H1 (cell line): ENCODE data around the gene MAIP1. TPM values are rescaled to one million over a fixed set of nuclear protein-coding genes. Genes with fewer than 3 reads are reported as not detected.

Experiments
- CTCF ChIA-PET: fragments of 300-600 bp; sonication (Branson Sonifier 250); formaldehyde crosslinking; loops from one replicate; lab custom pipeline; 2021; ENCODE audit not compliant: partially characterized antibody; lab: Charles Lee
- POLR2A ChIA-PET: fragments of 300-600 bp; sonication (Branson Sonifier 250); formaldehyde crosslinking; loops from one replicate; lab custom pipeline; 2021; ENCODE audit warnings: inconsistent platforms; ENCODE audit not compliant: partially characterized antibody; lab: Charles Lee
- DNase-seq, 2 experiments: peaks; one replicate each; pipeline versions ENCODE4 v3.0.0 to v3.0.0-alpha.2; 2010 to 2022; ENCODE audit warnings: low spot score in 2 of 2, low read depth in 1 of 2, mixed read lengths in 1 of 2
- FAIRE-seq: peaks from 2 replicates; lab custom pipeline; 2011; peaks lifted over from hg19 to GRCh38; lab: Jason Lieb, UNC
- H2AFZ ChIP-seq: 2 replicates; pipeline ENCODE4 v1.8.1; 2012; ENCODE audit warnings: low read length, inconsistent platforms
- H2AK5ac ChIP-seq: 2 replicates; pipeline ENCODE4 v1.6.1; 2013; ENCODE audit warnings: low read depth, low read length
- H2BK120ac ChIP-seq: replicated peaks from 2 replicates; pipeline ENCODE3; 2013; ENCODE audit warnings: low read depth, low read length, inconsistent platforms
- H2BK12ac ChIP-seq: 2 replicates; pipeline ENCODE4 v1.6.1; 2013; ENCODE audit warnings: low read depth, low read length
- H2BK15ac ChIP-seq: 2 replicates; pipeline ENCODE4 v1.6.1; 2013; ENCODE audit warnings: low read length
- H2BK20ac ChIP-seq: 2 replicates; pipeline ENCODE4 v1.6.1; 2013; ENCODE audit warnings: low read length
- H2BK5ac ChIP-seq: 2 replicates; pipeline ENCODE4 v1.6.1; 2013; ENCODE audit warnings: low read depth, low read length
- H3K14ac ChIP-seq: 2 replicates; pipeline ENCODE4 v1.6.1; 2013; ENCODE audit warnings: inconsistent platforms; ENCODE audit not compliant: insufficient read length
- H3K18ac ChIP-seq: 2 replicates; pipeline ENCODE4 v1.6.1; 2013; ENCODE audit warnings: low read length; ENCODE audit errors: extremely low read depth
- H3K23ac ChIP-seq: 2 replicates; pipeline ENCODE4 v1.6.1; 2013; ENCODE audit warnings: inconsistent platforms; ENCODE audit not compliant: insufficient read length
- H3K23me2 ChIP-seq: 2 replicates; pipeline ENCODE4 v1.6.1; 2013; ENCODE audit warnings: low read depth, low read length
- H3K27ac ChIP-seq: 2 replicates; pipeline ENCODE4 v1.6.1; 2011; ENCODE audit warnings: low read depth, low read length, inconsistent platforms
- H3K27me3 ChIP-seq, 4 experiments: replicated peaks in 1 of 4; 1 replicate in 1 of 4; 2 replicates in 3 of 4; pipeline versions ENCODE4 v1.6.1 to v1.8.1; 2011 to 2013; ENCODE audit warnings: low read length in 3 of 4, mild to moderate bottlenecking in 3 of 4, inconsistent platforms in 2 of 4, mixed read lengths in 2 of 4, moderate library complexity in 1 of 4; ENCODE audit not compliant: control insufficient read depth in 3 of 4, insufficient read depth in 3 of 4; ENCODE audit errors: extremely low read depth in 1 of 4
- H3K36me3 ChIP-seq, 4 experiments: 2 replicates each; pipeline versions ENCODE4 v1.6.1 to v1.8.1; 2011 to 2013; ENCODE audit warnings: mild to moderate bottlenecking in 4 of 4, low read length in 3 of 4, moderate library complexity in 2 of 4, control low read depth in 1 of 4, inconsistent platforms in 1 of 4; ENCODE audit not compliant: insufficient read depth in 4 of 4, control insufficient read depth in 2 of 4
- H3K4ac ChIP-seq: replicated peaks from 2 replicates; pipeline ENCODE3; 2013; ENCODE audit warnings: low read length, low read depth, mixed read lengths, inconsistent platforms; ENCODE audit not compliant: insufficient read length
- H3K4me1 ChIP-seq, 4 experiments: replicated peaks in 1 of 4; 1 replicate in 1 of 4; 2 replicates in 3 of 4; pipeline versions ENCODE4 v1.6.1 to v1.8.1; 2011 to 2013; ENCODE audit warnings: low read length in 3 of 4, inconsistent platforms in 2 of 4, mixed read lengths in 1 of 4; ENCODE audit not compliant: insufficient read depth in 4 of 4, control insufficient read depth in 3 of 4
- H3K4me2 ChIP-seq, 2 experiments: 2 replicates each; pipeline versions ENCODE4 v1.6.1 to v1.8.1; 2011 to 2013; ENCODE audit warnings: low read depth in 2 of 2, low read length in 2 of 2, control low read depth in 1 of 2, inconsistent platforms in 1 of 2, mild to moderate bottlenecking in 1 of 2; ENCODE audit not compliant: insufficient read depth in 1 of 2
- H3K4me3 ChIP-seq, 4 experiments: fragments of 200-600, 300-600 bp in 1 of 4; sonication (generic), shearing (Covaris generic), sonication (Bioruptor Twin) in 1 of 4; 2 replicates each; pipeline versions ENCODE4 v1.5.1 to v1.8.1; 2011 to 2016; ENCODE audit warnings: low read length in 4 of 4, low read depth in 3 of 4, control low read depth in 2 of 4, inconsistent platforms in 2 of 4, mild to moderate bottlenecking in 2 of 4, mixed read lengths in 1 of 4, moderate library complexity in 1 of 4; ENCODE audit not compliant: insufficient read depth in 2 of 4; ENCODE audit errors: extremely low read depth in 1 of 4
- H3K56ac ChIP-seq: replicated peaks from 2 replicates; pipeline ENCODE3; 2013; ENCODE audit warnings: low read depth, mild to moderate bottlenecking, mixed read lengths, low read length, inconsistent platforms; ENCODE audit not compliant: insufficient read length
- H3K79me1 ChIP-seq: 2 replicates; pipeline ENCODE4 v1.6.1; 2013; ENCODE audit warnings: low read depth, low read length, control low read depth
- H3K79me2 ChIP-seq, 2 experiments: 2 replicates each; pipeline versions ENCODE4 v1.6.1 to v1.8.1; 2012 to 2013; ENCODE audit warnings: low read length in 2 of 2, mild to moderate bottlenecking in 2 of 2, inconsistent platforms in 1 of 2; ENCODE audit not compliant: insufficient read depth in 2 of 2, control insufficient read depth in 1 of 2
- H3K9ac ChIP-seq, 4 experiments: replicated peaks in 1 of 4; 1 replicate in 1 of 4; 2 replicates in 3 of 4; pipeline versions ENCODE4 v1.6.1 to v1.8.1; 2011 to 2013; ENCODE audit warnings: low read depth in 3 of 4, low read length in 3 of 4, control low read depth in 2 of 4, mild to moderate bottlenecking in 2 of 4, moderate library complexity in 2 of 4, inconsistent platforms in 1 of 4; ENCODE audit errors: extremely low read depth in 1 of 4
- H3K9me3 ChIP-seq, 2 experiments: 2 replicates each; pipeline versions ENCODE4 v1.6.1 to v1.8.1; 2012 to 2013; ENCODE audit warnings: mild to moderate bottlenecking in 2 of 2, moderate library complexity in 2 of 2, control low read depth in 1 of 2, inconsistent platforms in 1 of 2, low read depth in 1 of 2, low read length in 1 of 2, mixed read lengths in 1 of 2; ENCODE audit not compliant: insufficient read depth in 2 of 2
- H4K20me1 ChIP-seq, 2 experiments: replicated peaks in 1 of 2; 2 replicates each; pipeline versions ENCODE3 to v1.8.1; 2011 to 2013; ENCODE audit warnings: inconsistent platforms in 2 of 2, low read length in 2 of 2, mild to moderate bottlenecking in 1 of 2; ENCODE audit not compliant: insufficient read depth in 2 of 2, control insufficient read depth in 1 of 2
- H4K5ac ChIP-seq: 2 replicates; pipeline ENCODE4 v1.6.1; 2013; ENCODE audit warnings: low read length, low read depth, mixed read lengths, inconsistent platforms; ENCODE audit not compliant: insufficient read length
- H4K8ac ChIP-seq: 2 replicates; pipeline ENCODE4 v1.8.0; 2013; ENCODE audit warnings: mild to moderate bottlenecking, moderate library complexity, low read length, inconsistent platforms; ENCODE audit not compliant: insufficient read depth; ENCODE audit errors: extremely low read depth
- H4K91ac ChIP-seq: replicated peaks from 2 replicates; pipeline ENCODE3; 2013; ENCODE audit warnings: low read length, mixed read lengths, inconsistent platforms; ENCODE audit not compliant: insufficient read length
- BCL11A ChIP-seq, 2 experiments: IDR thresholded peaks; one replicate each; pipeline ENCODE4 v1.6.1; 2011; ENCODE audit warnings: low read depth in 2 of 2, low read length in 2 of 2, mild to moderate bottlenecking in 2 of 2
- BRCA1 ChIP-seq: IDR thresholded peaks from 2 replicates; pipeline ENCODE4 v1.6.1; 2012; ENCODE audit warnings: low read depth, low read length, improper control_type of control experiment
- CBX5 ChIP-seq: fragments of 300-800, 300-1000 bp; sonication (generic); IDR thresholded peaks from 2 replicates; pipeline ENCODE4 v1.7.1; 2016; ENCODE audit warnings: antibody characterized with exemption, low read length, low read depth
- CHD2 ChIP-seq: IDR thresholded peaks from 2 replicates; pipeline ENCODE4 v1.6.1; 2012; ENCODE audit warnings: low read length, improper control_type of control experiment
- EP300 ChIP-seq, 2 experiments: IDR thresholded peaks; 1 replicate in 1 of 2; 2 replicates in 1 of 2; pipeline ENCODE4 v1.6.1; 2011 to 2012; ENCODE audit warnings: low read depth in 2 of 2, low read length in 2 of 2, mild to moderate bottlenecking in 2 of 2, borderline replicate concordance in 1 of 2, inconsistent platforms in 1 of 2, moderate library complexity in 1 of 2
- GTF2F1 ChIP-seq: IDR thresholded peaks from 2 replicates; pipeline ENCODE4 v1.6.1; 2012; ENCODE audit warnings: low read depth, low read length, improper control_type of control experiment, borderline replicate concordance
- SIRT6 ChIP-seq: IDR thresholded peaks from one replicate; pipeline ENCODE4 v1.7.1; 2012; ENCODE audit warnings: low read length, inconsistent platforms
- SP2 ChIP-seq: IDR thresholded peaks from 2 replicates; pipeline ENCODE4 v1.6.1; 2012; ENCODE audit warnings: mild to moderate bottlenecking, low read length, inconsistent platforms
- TAF7 ChIP-seq: optimal IDR thresholded peaks from 2 replicates; pipeline ENCODE3; 2011; ENCODE audit warnings: low read depth, mild to moderate bottlenecking, inconsistent platforms, low read length, moderate library complexity, borderline replicate concordance
- TCF12 ChIP-seq: IDR thresholded peaks from 2 replicates; pipeline ENCODE4 v1.6.1; 2011; ENCODE audit warnings: low read depth, mild to moderate bottlenecking, low read length
- TEAD4 ChIP-seq: IDR thresholded peaks from 2 replicates; pipeline ENCODE4 v1.6.1; 2012; ENCODE audit warnings: low read depth, low read length, inconsistent platforms, mixed read lengths
- WGBS, 2 experiments: shearing (Covaris generic) in 1 of 2; methylation state at CpG; one replicate each; pipeline versions ENCODE4 v1.1.6 to v1.1.7; 2013 to 2015; ENCODE audit warnings: low lambda C conversion rate in 2 of 2, mixed read lengths in 2 of 2, inconsistent platforms in 1 of 2, low coverage in 1 of 2, missing lambda C conversion rate in 1 of 2; ENCODE audit not compliant: insufficient replicate concordance in 2 of 2, insufficient coverage in 1 of 2, insufficient read length in 1 of 2; ENCODE audit errors: extremely low coverage in 1 of 2, missing lambda C conversion rate in 1 of 2; 5-methylcytosine and 5-hydroxymethylcytosine counted together
- polyA plus RNA-seq, 7 experiments: library from polyadenylated mRNA; depleted of rRNA in 3 of 7; stranded (reverse) in 5 of 7; unstranded in 2 of 7; fragments of >200 nt in 5 of 7; fragments of 200-250 nt in 2 of 7; gene quantifications; 1 replicate in 5 of 7; 2 replicates in 1 of 7; 4 replicates in 1 of 7; pipeline versions ENCODE4 v1.2.1 to v1.2.3, GENCODE V29; 2011 to 2013; ENCODE audit warnings: missing spikeins in 2 of 7, mixed read lengths in 2 of 7
- total RNA-seq: library from RNA; stranded (reverse); fragmentation: NEBNext Ultra II Directional; extraction: Animal tissue kit (Norgen Biotek cat#: 25700); gene quantifications from 2 replicates; pipeline ENCODE4 v1.2.1, GENCODE V29; 2021

The MAIP1 gene
- total and polyA plus RNA-seq, 2 of the 8 experiments (the other 6 are each of a cell fraction or from before 2014, with no cell fraction given), result 23.2 to 28.5 TPM

DNA sequence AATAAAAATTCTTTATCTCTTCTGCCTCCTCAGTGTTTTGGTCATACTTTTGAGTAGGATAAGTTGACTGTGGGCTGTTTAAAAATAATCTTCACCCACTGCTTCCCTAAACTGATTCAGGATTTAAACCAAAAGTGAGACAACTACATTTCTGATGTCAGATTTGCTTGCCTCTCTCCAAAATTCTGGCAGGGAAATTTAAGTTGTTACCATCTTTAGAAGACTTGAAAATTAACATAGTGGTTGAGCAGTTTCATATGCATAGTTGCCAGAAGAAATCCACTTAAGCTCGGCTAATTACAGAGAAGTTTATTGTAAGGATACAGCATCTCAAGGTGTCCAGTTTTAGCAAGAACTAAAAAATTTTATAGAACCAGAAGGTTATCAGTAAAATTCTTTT lies 57.0 kb downstream of the MAIP1 start:
- no peak for FAIRE-seq
- H3K4me1 ChIP-seq, result no peaks in the 10 kb centered on the region
- H2BK120ac ChIP-seq, result no peak overlapping the region
- no peaks in the 10 kb centered on the region for H3K27me3 ChIP-seq
- CTCF ChIA-PET, result no interaction called here
- POLR2A ChIA-PET, result no interaction called here
- H3K56ac ChIP-seq, result no peak overlapping the region
- no peak overlapping the region for H4K8ac ChIP-seq
- H3K4ac ChIP-seq, result no peak overlapping the region
- no peak for DNase-seq
- H4K5ac ChIP-seq, result no peak overlapping the region
- no peak overlapping the region for H3K18ac ChIP-seq
- H3K14ac ChIP-seq, result no peak overlapping the region
- H2AK5ac ChIP-seq, result no peak overlapping the region
- H4K20me1 ChIP-seq, result no peaks in the 10 kb centered on the region
- peaks cover 2 to 5% of the 10 kb centered on the region in 2 experiments; a peak in 2 of 4 replicates for H3K9me3 ChIP-seq
- no peaks in the 10 kb centered on the region for H3K79me2 ChIP-seq
- no peak overlapping the region for H3K4me2 ChIP-seq
- H3K27ac ChIP-seq, result no peak overlapping the region
- no peak overlapping the region for H2BK12ac ChIP-seq
- H4K91ac ChIP-seq, result no peak overlapping the region
- 0 out of 2 replicates have a peak, but pooled peaks cover 2% of the 10 kb centered on the region for H3K23me2 ChIP-seq
- TF ChIP-seq EP300 (IDR thresholded peaks at IDR 0.05; ENCODE audit: borderline replicate concordance in 1 of 2, low read depth in 2 of 2, low read length in 2 of 2), result no peak
- no peak for TF ChIP-seq SP2
- TF ChIP-seq BRCA1, result no peak
- TF ChIP-seq CHD2, result no peak
- no peak for TF ChIP-seq SIRT6
- TF ChIP-seq TEAD4, result no peak
- no peak for TF ChIP-seq TCF12
- no peak for TF ChIP-seq GTF2F1
- no peak for TF ChIP-seq BCL11A (IDR thresholded peaks at IDR 0.05; ENCODE audit: low read depth in 2 of 2, low read length in 2 of 2)
- no peak for TF ChIP-seq CBX5
- TF ChIP-seq TAF7, result no peak
- H2AFZ ChIP-seq, result no peak overlapping the region
- no peak overlapping the region for H2BK5ac ChIP-seq
- WGBS, 2 experiments, result 90% methylated on average over 1 of the region's 1 CpG; no CpG with 5 or more reads in 1 of the 2 experiments
- H3K4me3 ChIP-seq, result no peak overlapping the region
- no peak overlapping the region for H3K23ac ChIP-seq
- no peak overlapping the region for H2BK15ac ChIP-seq
- H3K79me1 ChIP-seq, result no peaks in the 10 kb centered on the region; the same call in 1 of the 2 replicates
- H2BK20ac ChIP-seq, result no peak overlapping the region
- H3K36me3 ChIP-seq, result no peaks in the 10 kb centered on the region
- H3K9ac ChIP-seq, result no peak overlapping the region
